Trophoblast cell (in vitro differentiated cells and primary cell): Measurements from ENCODE around the gene OR4M1.
A peak's percentile ranks its signal among the peaks of the same experiment; 100 is the strongest.
"Not testable (repeated sequence)": the region's sequence is repeated elsewhere in the genome, so short reads cannot be mapped to it uniquely, and the experiment has no call there.

Experiments
- DNase-seq, 2 donors: peaks; one replicate each; pipeline ENCODE4 v3.0.0-alpha.2; 2016
- H2AFZ ChIP-seq: 2 replicates; pipeline ENCODE4 v1.6.1; 2013; ENCODE audit warnings: low read length, moderate library complexity, mild to moderate bottlenecking; ENCODE audit not compliant: insufficient read depth, poor library complexity
- H2AK5ac ChIP-seq: 2 replicates; pipeline ENCODE4 v1.6.1; 2013; ENCODE audit warnings: mild to moderate bottlenecking, low read length
- H2BK120ac ChIP-seq: 2 replicates; pipeline ENCODE4 v1.6.1; 2013; ENCODE audit warnings: low read length, mild to moderate bottlenecking, moderate library complexity; ENCODE audit not compliant: insufficient read depth, poor library complexity
- H2BK12ac ChIP-seq: 2 replicates; pipeline ENCODE4 v1.6.1; 2013; ENCODE audit warnings: mild to moderate bottlenecking, low read length, moderate library complexity
- H2BK5ac ChIP-seq: 2 replicates; pipeline ENCODE4 v1.6.1; 2013; ENCODE audit warnings: low read length, low read depth, moderate library complexity, mild to moderate bottlenecking; ENCODE audit not compliant: poor library complexity
- H3K14ac ChIP-seq: 2 replicates; pipeline ENCODE4 v1.6.1; 2013; ENCODE audit warnings: mild to moderate bottlenecking, low read length
- H3K18ac ChIP-seq: 2 replicates; pipeline ENCODE4 v1.6.1; 2013; ENCODE audit warnings: mild to moderate bottlenecking, low read length
- H3K23ac ChIP-seq: 2 replicates; pipeline ENCODE4 v1.6.1; 2013; ENCODE audit warnings: low read length
- H3K27ac ChIP-seq: 2 replicates; pipeline ENCODE4 v1.5.1; 2013; ENCODE audit warnings: low read depth, mild to moderate bottlenecking, inconsistent platforms, low read length, moderate library complexity
- H3K27me3 ChIP-seq: 2 replicates; pipeline ENCODE4 v1.6.1; 2013; ENCODE audit warnings: inconsistent platforms, mild to moderate bottlenecking, low read length, moderate library complexity; ENCODE audit not compliant: insufficient read depth
- H3K36me3 ChIP-seq, 2 experiments: 1 replicate in 1 of 2; 2 replicates in 1 of 2; pipeline ENCODE4 v1.6.1; 2013; ENCODE audit warnings: low read length in 2 of 2, mild to moderate bottlenecking in 2 of 2, moderate library complexity in 1 of 2; ENCODE audit not compliant: insufficient read depth in 2 of 2, control insufficient read depth in 1 of 2
- H3K4ac ChIP-seq: 2 replicates; pipeline ENCODE4 v1.6.1; 2013; ENCODE audit warnings: low read depth, mild to moderate bottlenecking, low read length, moderate library complexity
- H3K4me1 ChIP-seq, 2 experiments: 1 replicate in 1 of 2; 2 replicates in 1 of 2; pipeline ENCODE4 v1.6.1; 2013; ENCODE audit warnings: low read length in 2 of 2, mild to moderate bottlenecking in 2 of 2, moderate library complexity in 1 of 2; ENCODE audit not compliant: insufficient read depth in 2 of 2, control insufficient read depth in 1 of 2
- H3K4me2 ChIP-seq: 2 replicates; pipeline ENCODE4 v1.6.1; 2013; ENCODE audit warnings: inconsistent platforms, mild to moderate bottlenecking, low read length, moderate library complexity
- H3K4me3 ChIP-seq: 2 replicates; pipeline ENCODE4 v1.5.1; 2013; ENCODE audit warnings: mild to moderate bottlenecking, low read depth, low read length, inconsistent platforms
- H3K79me1 ChIP-seq: one replicate; pipeline ENCODE4 v1.6.1; 2013; ENCODE audit warnings: low read length
- H3K79me2 ChIP-seq: 2 replicates; pipeline ENCODE4 v1.6.1; 2013; ENCODE audit warnings: low read length, mild to moderate bottlenecking; ENCODE audit not compliant: control insufficient read depth, insufficient read depth, poor library complexity
- H3K9ac ChIP-seq: 2 replicates; pipeline ENCODE4 v1.6.1; 2013; ENCODE audit warnings: mild to moderate bottlenecking, low read length
- H3K9me3 ChIP-seq: 2 replicates; pipeline ENCODE4 v1.6.1; 2013; ENCODE audit warnings: low read depth, mild to moderate bottlenecking, control low read depth, inconsistent platforms, low read length; ENCODE audit not compliant: insufficient read depth
- H4K12ac ChIP-seq: 2 replicates; pipeline ENCODE4 v1.6.1; 2013; ENCODE audit warnings: low read depth, mild to moderate bottlenecking, low read length, moderate library complexity
- H4K8ac ChIP-seq: 2 replicates; pipeline ENCODE4 v1.6.1; 2013; ENCODE audit warnings: low read depth, mild to moderate bottlenecking, low read length, moderate library complexity
- H4K91ac ChIP-seq: one replicate; pipeline ENCODE4 v1.6.1; 2013; ENCODE audit warnings: low read depth, mild to moderate bottlenecking, low read length, moderate library complexity
- WGBS: extraction: QIAGEN DNeasy Blood & Tissue Kit; methylation state at CpG from one replicate; pipeline ENCODE4 v1.1.7; 2013; ENCODE audit warnings: missing lambda C conversion rate; ENCODE audit not compliant: insufficient read length, insufficient coverage; ENCODE audit errors: extremely low coverage; 5-methylcytosine and 5-hydroxymethylcytosine counted together

Gene OR4M1

GRCh38 chr14:19819879-19820278 lies 46.6 kb downstream of the OR4M1 start:
- H2AFZ ChIP-seq, H3K9ac ChIP-seq, H3K79me2 ChIP-seq, H4K91ac ChIP-seq, H3K4ac ChIP-seq, H4K8ac ChIP-seq, H3K27me3 ChIP-seq, H3K4me2 ChIP-seq, H2BK5ac ChIP-seq, H3K14ac ChIP-seq, H3K4me1 ChIP-seq, H4K12ac ChIP-seq, H2BK120ac ChIP-seq, H3K23ac ChIP-seq, H3K27ac ChIP-seq, H3K36me3 ChIP-seq, H3K4me3 ChIP-seq, H2BK12ac ChIP-seq, H3K9me3 ChIP-seq, DNase-seq, H3K79me1 ChIP-seq, H3K18ac ChIP-seq, H2AK5ac ChIP-seq: not testable (repeated sequence)
- WGBS, result no CpG with 5 or more reads among the region's 1 CpG

- not testable (repeated sequence) for H3K79me1 ChIP-seq, H4K8ac ChIP-seq, H2BK12ac ChIP-seq, H3K4me3 ChIP-seq, H3K14ac ChIP-seq, H3K23ac ChIP-seq, H4K91ac ChIP-seq, DNase-seq, H3K9me3 ChIP-seq, H3K18ac ChIP-seq, H2BK5ac ChIP-seq, H3K27me3 ChIP-seq, H3K4me1 ChIP-seq, H3K36me3 ChIP-seq, H2AK5ac ChIP-seq, H3K9ac ChIP-seq, H2AFZ ChIP-seq, H3K4ac ChIP-seq, H4K12ac ChIP-seq, H2BK120ac ChIP-seq, H3K79me2 ChIP-seq, H3K4me2 ChIP-seq, H3K27ac ChIP-seq
- WGBS, result no CpG with 5 or more reads among the region's 6 CpGs
Observed at GRCh38 chr14:19821016-19821415, 47.7 kb downstream of the OR4M1 start.

GRCh38 chr14:19823178-19823577 lies 49.9 kb downstream of the OR4M1 start:
- DNase-seq, result no peak
- Histone ChIP-seq H3K4ac (no peak overlapping the region), H3K79me2 (no peaks in the 10 kb centered on the region), H2AK5ac (no peak overlapping the region), H3K9ac (no peak overlapping the region), H3K27ac (no peak overlapping the region), H3K36me3 (no peaks in the 10 kb centered on the region), H2BK120ac (no peak overlapping the region), H3K14ac (no peak overlapping the region), H4K8ac (no peak overlapping the region), H4K91ac (no peak overlapping the region), H3K23ac (no peak overlapping the region), H4K12ac (no peak overlapping the region), H2AFZ (no peak overlapping the region), H3K4me3 (no peak overlapping the region), H3K4me2 (no peak overlapping the region), H2BK5ac (no peak overlapping the region), H3K18ac (no peak overlapping the region), H3K79me1 (no peaks in the 10 kb centered on the region), H3K4me1 (no peaks in the 10 kb centered on the region), H3K27me3 (no peaks in the 10 kb centered on the region), H2BK12ac (no peak overlapping the region), H3K9me3 (peaks cover 8% of the 10 kb centered on the region)
- WGBS, result no CpG with 5 or more reads among the region's 1 CpG

GRCh38 chr14:19823765-19824164 lies 50.5 kb downstream of the OR4M1 start:
- no peak overlapping the region for H3K23ac ChIP-seq
- H4K8ac ChIP-seq, result no peak overlapping the region
- no peak overlapping the region for H2AFZ ChIP-seq
- no peak overlapping the region for H2AK5ac ChIP-seq
- peaks cover 8% of the 10 kb centered on the region for H3K9me3 ChIP-seq
- no CpG with 5 or more reads among the region's 1 CpG for WGBS
- no peak overlapping the region for H3K4ac ChIP-seq
- H2BK12ac ChIP-seq, result no peak overlapping the region
- no peak overlapping the region for H4K12ac ChIP-seq
- no peak overlapping the region for H3K14ac ChIP-seq
- H2BK5ac ChIP-seq, result no peak overlapping the region
- no peak overlapping the region for H3K27ac ChIP-seq
- H3K18ac ChIP-seq, result no peak overlapping the region
- H3K4me1 ChIP-seq, result no peaks in the 10 kb centered on the region
- peak; percentile 45 to 71 for DNase-seq
- H3K4me3 ChIP-seq, result no peak overlapping the region
- no peak overlapping the region for H3K9ac ChIP-seq
- no peaks in the 10 kb centered on the region for H3K36me3 ChIP-seq
- no peaks in the 10 kb centered on the region for H3K79me2 ChIP-seq
- H3K79me1 ChIP-seq, result no peaks in the 10 kb centered on the region
- H2BK120ac ChIP-seq, result no peak overlapping the region
- H4K91ac ChIP-seq, result no peak overlapping the region
- H3K4me2 ChIP-seq, result no peak overlapping the region
- H3K27me3 ChIP-seq, result no peaks in the 10 kb centered on the region
